Measurements from ENCODE around the gene OR6K2. TPM values are rescaled to one million over a fixed set of nuclear protein-coding genes. Genes with fewer than 3 reads are reported as not detected.

The OR6K2 gene
- total RNA-seq, 2 experiments from 2014 or later = not detected

DNA sequence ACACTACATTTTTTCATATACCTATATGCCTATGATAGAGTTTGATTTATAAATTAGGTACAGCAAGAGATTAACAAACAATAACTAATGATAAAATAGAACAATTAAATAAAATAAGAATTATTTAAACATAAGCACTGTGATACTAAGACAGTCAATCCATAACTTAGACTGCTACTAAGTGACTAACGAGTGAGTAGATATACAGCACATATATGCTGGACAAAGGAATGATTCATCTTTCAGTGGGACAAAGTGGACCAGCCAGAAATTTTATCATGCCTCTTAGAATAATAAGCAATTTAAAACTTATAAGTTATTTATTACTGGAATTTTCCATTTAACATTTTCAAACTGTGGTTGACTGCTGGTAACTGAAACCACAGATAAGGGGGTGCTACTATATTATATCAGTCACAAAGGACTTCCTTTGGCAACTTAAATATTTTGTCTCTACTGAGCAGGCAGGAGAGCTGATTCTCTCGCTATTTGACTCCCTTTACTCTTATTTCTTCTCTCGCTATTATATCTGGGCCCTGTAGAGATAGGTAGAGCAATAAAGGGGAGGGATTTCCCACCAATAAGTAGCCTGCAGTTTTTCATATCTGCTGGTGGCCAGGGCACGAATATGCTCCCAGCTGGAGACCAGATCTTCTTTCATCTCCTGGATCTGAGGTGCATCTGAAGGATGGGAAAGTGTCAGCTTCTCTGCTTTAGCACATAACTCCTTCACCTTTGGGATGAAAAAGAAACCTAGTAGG is 24.7 kb downstream of the OR6K2 start:
- no peaks in the 10 kb centered on the region for H3K9me3 Mint-ChIP-seq (ENCODE audit: insufficient read depth)

DNA sequence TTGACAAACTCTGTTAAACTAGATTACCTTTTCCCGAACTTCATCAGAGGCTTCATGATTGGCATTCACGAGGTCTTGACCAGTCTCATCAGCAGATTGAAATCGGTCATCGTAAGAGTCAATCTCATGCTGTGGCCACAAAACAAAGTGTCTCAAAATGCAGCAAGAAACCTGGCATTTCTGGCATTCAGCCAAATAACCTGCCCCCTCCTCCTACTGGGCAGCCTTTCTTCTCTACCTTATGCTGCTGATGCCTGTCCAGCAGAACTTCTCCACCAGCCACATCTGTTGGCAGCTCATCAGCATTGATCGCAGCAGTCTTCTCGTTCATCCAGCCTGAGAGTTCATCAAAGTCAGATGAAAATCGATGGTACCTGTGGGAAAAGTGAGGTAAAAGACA is 26.1 kb downstream of the OR6K2 start:
- DNase-seq = no peak
- CTCF ChIA-PET = no interaction called here
- H3K4me3 Mint-ChIP-seq = no peak overlapping the region

More for the DNA sequence above, 24.7 kb downstream of the OR6K2 start:
- Mint-ChIP-seq H3K4me1 (ENCODE audit: low read depth) (no peaks in the 10 kb centered on the region), H3K27ac (no peak overlapping the region), H3K36me3 (ENCODE audit: low read depth) (no peaks in the 10 kb centered on the region), H3K27me3 (ENCODE audit: low read depth) (peaks cover 2% of the 10 kb centered on the region), H3K4me3 (no peak overlapping the region)
- ATAC-seq (no peak), DNase-seq (no peak)
- ChIA-PET POLR2A (no interaction called here), CTCF (no interaction called here)

GRCh38 chr1:158666037-158666436 is 34.4 kb downstream of the OR6K2 start:
- DNase-seq (no peak), ATAC-seq (no peak)
- ChIA-PET CTCF (no interaction called here), POLR2A (no interaction called here)
- Mint-ChIP-seq H3K4me3 (no peak overlapping the region), H3K9me3 (ENCODE audit: insufficient read depth) (no peaks in the 10 kb centered on the region), H3K27me3 (ENCODE audit: low read depth) (peaks cover 2% of the 10 kb centered on the region), H3K36me3 (ENCODE audit: low read depth) (no peaks in the 10 kb centered on the region), H3K4me1 (ENCODE audit: low read depth) (no peaks in the 10 kb centered on the region), H3K27ac (no peak overlapping the region)

More for the DNA sequence above, 26.1 kb downstream of the OR6K2 start:
- Mint-ChIP-seq H3K36me3 (ENCODE audit: low read depth) (no peaks in the 10 kb centered on the region), H3K9me3 (ENCODE audit: insufficient read depth) (no peaks in the 10 kb centered on the region), H3K4me1 (ENCODE audit: low read depth) (no peaks in the 10 kb centered on the region), H3K27me3 (ENCODE audit: low read depth) (peaks cover 2% of the 10 kb centered on the region), H3K27ac (no peak overlapping the region)
- no peak for ATAC-seq
- POLR2A ChIA-PET = no interaction called here

DNA sequence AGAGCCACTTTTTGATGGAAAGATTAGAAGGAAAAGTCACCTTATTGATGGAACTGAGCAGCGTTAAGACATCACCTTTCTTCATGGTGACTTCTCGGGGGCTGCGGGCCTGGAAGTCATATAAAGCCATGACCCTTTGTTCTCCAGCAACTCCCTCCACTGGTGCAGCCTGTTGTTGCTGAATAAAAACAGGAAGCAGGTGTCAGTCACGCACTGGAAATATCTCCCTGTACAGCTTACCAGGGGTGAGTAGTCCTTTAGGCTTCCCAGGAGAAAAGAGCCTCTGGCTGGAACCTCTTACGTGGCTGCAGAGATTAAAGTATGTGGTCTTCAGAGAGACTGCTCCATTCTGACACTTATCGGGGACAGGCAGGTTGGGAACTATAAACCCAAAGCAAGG is 45.9 kb downstream of the OR6K2 start:
- no peak for DNase-seq
- peaks cover 7% of the 10 kb centered on the region for H3K27me3 Mint-ChIP-seq (ENCODE audit: low read depth)
- peaks cover 2% of the 10 kb centered on the region for H3K4me1 Mint-ChIP-seq (ENCODE audit: low read depth)
- H3K27ac Mint-ChIP-seq = no peak overlapping the region
- no peaks in the 10 kb centered on the region for H3K36me3 Mint-ChIP-seq (ENCODE audit: low read depth)
- no peak overlapping the region for H3K4me3 Mint-ChIP-seq
- CTCF ChIA-PET = no interaction called here
- no peaks in the 10 kb centered on the region for H3K9me3 Mint-ChIP-seq (ENCODE audit: insufficient read depth)
- ATAC-seq = no peak
- POLR2A ChIA-PET = no interaction called here

DNA sequence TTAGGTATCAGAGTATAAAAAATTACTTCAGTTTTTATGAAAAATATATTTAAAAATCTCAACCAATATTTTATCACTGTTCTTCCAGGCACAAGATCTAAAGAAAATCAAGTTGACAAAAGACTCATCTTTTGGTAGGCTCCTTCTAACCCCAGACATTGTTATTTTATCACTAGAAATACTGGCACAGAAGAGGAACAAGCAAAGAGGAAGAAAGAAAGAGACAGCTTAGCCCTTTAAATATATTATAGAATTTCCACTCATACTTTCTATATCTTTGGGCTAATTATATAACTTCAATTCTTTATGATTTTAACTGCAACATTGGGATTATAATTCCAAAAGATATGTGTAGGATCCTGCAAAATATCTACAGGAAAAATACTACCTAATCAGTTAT is 46.4 kb downstream of the OR6K2 start:
- DNase-seq (no peak), ATAC-seq (no peak)
- Mint-ChIP-seq H3K9me3 (ENCODE audit: insufficient read depth) (no peaks in the 10 kb centered on the region), H3K27me3 (ENCODE audit: low read depth) (peaks cover 7% of the 10 kb centered on the region), H3K27ac (no peak overlapping the region), H3K36me3 (ENCODE audit: low read depth) (no peaks in the 10 kb centered on the region), H3K4me3 (no peak overlapping the region), H3K4me1 (ENCODE audit: low read depth) (peaks cover 2% of the 10 kb centered on the region)
- POLR2A ChIA-PET = no interaction called here
- CTCF ChIA-PET = no interaction called here

DNA sequence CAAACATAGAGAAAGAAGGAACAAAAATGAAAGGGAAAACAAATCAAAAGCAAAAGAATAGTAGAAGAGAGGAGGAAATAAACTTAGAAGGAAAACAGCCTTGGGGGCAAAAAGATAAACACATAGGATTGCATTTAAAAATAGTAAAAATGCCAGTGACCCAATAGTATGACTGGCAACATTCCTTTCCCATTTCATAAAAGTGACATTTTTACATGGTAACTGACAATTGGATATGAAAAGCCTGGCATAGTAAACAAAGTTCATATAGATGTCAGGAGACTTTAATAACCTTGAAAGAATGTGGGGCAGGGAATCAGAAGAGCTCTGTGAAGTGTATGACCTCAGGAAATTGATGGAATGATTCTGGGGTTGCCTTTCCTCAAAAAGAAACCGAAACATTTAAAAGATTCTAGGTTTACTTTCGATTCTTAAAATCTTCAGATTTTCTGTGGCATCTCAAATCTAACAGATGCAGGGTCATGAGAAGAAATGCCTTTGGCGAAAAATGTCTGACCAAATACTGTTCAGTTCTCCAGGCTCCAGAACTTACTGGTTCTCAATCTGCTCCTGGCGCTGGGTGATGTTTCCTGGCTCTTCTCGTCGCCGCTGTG is 47.6 kb downstream of the OR6K2 start:
- Mint-ChIP-seq H3K9me3 (ENCODE audit: insufficient read depth) (no peaks in the 10 kb centered on the region), H3K4me3 (no peak overlapping the region)
- POLR2A ChIA-PET = no interaction called here

More for the DNA sequence above, 47.6 kb downstream of the OR6K2 start:
- Mint-ChIP-seq H3K36me3 (ENCODE audit: low read depth) (no peaks in the 10 kb centered on the region), H3K4me1 (ENCODE audit: low read depth) (peaks cover 2% of the 10 kb centered on the region), H3K27me3 (ENCODE audit: low read depth) (peaks cover 7% of the 10 kb centered on the region), H3K27ac (no peak overlapping the region)
- ATAC-seq (no peak), DNase-seq (no peak)
- CTCF ChIA-PET = no interaction called here

Other genes with a start within 250 kb of the OR6K2 start
- not detected for gene OR10K1, start 238.8 kb downstream of the OR6K2 start, total RNA-seq
- gene OR10R2, start 228.4 kb downstream of the OR6K2 start, total RNA-seq = not detected
- gene OR6Y1, start 146.2 kb downstream of the OR6K2 start, total RNA-seq = not detected
- not detected for gene OR6P1, start 130.1 kb downstream of the OR6K2 start, total RNA-seq
- not detected for gene OR10X1, start 120.8 kb downstream of the OR6K2 start, total RNA-seq
- gene OR10Z1, start 95.4 kb downstream of the OR6K2 start, total RNA-seq = not detected
- gene SPTA1, start 13.9 kb downstream of the OR6K2 start, total RNA-seq = not detected
- gene OR6K3, start 20.1 kb upstream of the OR6K2 start, total RNA-seq = not detected
- gene OR6K6, start 54.1 kb upstream of the OR6K2 start, total RNA-seq = not detected
- not detected for gene OR6N1, start 71.5 kb upstream of the OR6K2 start, total RNA-seq
- not detected for gene OR6N2, start 80.6 kb upstream of the OR6K2 start, total RNA-seq
- gene MNDA, start 130.7 kb upstream of the OR6K2 start, total RNA-seq = not detected
- gene PYHIN1, start 230.9 kb upstream of the OR6K2 start, total RNA-seq = 10 to 100 TPM; 11.5 to 12.5 TPM

Data from activated CD8-positive, alpha-beta T cell treated with anti-CD3 and anti-CD28 coated beads, Interleukin-2, amount 10 ng/mL, durations not matched to agents 7 days and 5 days (primary cell).